ENCODE data around the gene TMEM25. TPM values are rescaled to one million over a fixed set of nuclear protein-coding genes. Genes with fewer than 3 reads are reported as not detected.
"Not testable (repeated sequence)": the region's sequence is repeated elsewhere in the genome, so short reads cannot be mapped to it uniquely, and the experiment has no call there.

The TMEM25 gene
- total RNA-seq: 18.3 TPM
- long read RNA-seq, transcript TMEM25-201 (9 exons, 2,409 nt): major isoform, 10 of 29 reads
- long read RNA-seq, partial matches to known transcripts: 4 of 29 reads
- long read RNA-seq, other reads (novel, unspliced or antisense): 14 of 29 reads

DNA sequence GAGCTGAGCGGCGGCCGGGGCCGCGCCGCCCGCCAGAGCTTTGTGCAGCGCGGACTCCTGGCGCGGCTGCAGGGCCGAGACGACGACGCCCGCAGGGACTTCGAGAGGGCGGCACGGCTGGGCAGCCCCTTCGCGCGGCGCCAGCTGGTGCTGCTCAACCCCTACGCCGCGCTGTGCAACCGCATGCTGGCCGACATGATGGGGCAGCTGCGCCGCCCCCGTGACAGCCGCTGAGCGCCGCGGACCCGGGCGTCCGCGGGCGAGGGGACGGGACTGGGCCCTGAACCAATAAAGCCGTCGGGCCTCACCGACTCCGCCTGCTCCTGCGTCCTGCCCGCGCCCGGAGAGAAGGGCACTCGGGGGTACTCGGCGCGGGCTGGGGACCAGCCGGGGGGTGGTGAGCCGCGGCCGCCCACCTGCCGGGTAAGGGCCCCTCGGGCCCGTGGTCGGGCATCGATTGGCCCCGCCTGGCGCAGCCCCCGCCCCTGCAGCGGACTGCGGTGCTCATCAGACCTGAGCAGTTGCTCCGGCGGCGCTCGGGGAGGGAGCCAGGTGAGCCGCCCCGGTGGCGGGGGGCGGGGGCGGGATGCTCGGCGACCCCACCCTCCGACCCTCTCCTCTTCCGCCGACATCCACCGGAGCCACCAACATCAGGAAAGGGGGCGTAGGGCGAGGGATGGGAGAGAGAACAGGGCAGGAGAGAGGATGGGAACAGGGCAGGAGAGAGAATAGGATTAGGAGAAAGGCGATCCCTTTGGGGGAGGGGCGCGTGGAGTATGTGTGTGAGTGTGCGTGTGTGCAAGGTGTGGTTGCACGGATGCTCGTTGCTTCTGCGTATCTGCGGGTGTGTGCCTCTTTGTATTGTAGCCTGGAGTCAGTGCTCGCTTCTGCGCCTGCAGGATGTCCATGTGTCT, at the start of gene TMEM25:
Gene TMEM25 (plus strand): TSS at position 510 of the 914 bp plus-strand sequence. CDS start 610 bp downstream, outside the sequence.
- peak within 1 kb of the TSS; percentile 93 for H3K4me3 ChIP-seq
- TF ChIP-seq, protein P1, sequence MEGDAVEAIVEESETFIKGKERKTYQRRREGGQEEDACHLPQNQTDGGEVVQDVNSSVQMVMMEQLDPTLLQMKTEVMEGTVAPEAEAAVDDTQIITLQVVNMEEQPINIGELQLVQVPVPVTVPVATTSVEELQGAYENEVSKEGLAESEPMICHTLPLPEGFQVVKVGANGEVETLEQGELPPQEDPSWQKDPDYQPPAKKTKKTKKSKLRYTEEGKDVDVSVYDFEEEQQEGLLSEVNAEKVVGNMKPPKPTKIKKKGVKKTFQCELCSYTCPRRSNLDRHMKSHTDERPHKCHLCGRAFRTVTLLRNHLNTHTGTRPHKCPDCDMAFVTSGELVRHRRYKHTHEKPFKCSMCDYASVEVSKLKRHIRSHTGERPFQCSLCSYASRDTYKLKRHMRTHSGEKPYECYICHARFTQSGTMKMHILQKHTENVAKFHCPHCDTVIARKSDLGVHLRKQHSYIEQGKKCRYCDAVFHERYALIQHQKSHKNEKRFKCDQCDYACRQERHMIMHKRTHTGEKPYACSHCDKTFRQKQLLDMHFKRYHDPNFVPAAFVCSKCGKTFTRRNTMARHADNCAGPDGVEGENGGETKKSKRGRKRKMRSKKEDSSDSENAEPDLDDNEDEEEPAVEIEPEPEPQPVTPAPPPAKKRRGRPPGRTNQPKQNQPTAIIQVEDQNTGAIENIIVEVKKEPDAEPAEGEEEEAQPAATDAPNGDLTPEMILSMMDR (IDR thresholded peaks at IDR 0.05): no peak
- H3K27me3 ChIP-seq (ENCODE audit: low read depth): no peaks in the 10 kb centered on the region
- peak; percentile 89 to 93 for ATAC-seq
- H3K36me3 ChIP-seq: no peaks in the 10 kb centered on the region
- no peaks in the 10 kb centered on the region for H3K9me3 ChIP-seq
- intact Hi-C loops (cut with DNase I): no loop called here
- H3K4me1 ChIP-seq: peaks cover 27% of the 10 kb centered on the region
- H3K27ac ChIP-seq: peak within 1 kb of the TSS; percentile 78
- DNase-seq: peak; percentile 75

DNA sequence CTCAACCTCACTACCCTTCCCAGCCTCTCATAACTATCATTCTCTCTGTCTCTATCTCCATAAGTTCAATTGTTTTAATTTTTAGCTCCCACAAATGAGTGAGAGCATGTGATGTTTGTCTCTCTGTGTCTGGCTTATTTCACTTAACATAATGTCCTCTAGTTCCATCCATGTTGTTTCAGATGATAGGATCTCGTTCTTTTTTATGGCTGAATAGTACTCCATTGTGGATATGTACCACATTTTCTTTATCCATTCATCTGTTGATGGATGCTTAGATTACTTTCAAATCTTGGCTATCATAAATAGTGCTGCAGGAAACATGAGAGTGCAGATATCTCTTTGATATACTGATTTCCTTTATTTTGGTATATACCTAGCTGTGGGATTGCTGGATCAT, 49.8 kb upstream of the TMEM25 start:
- peaks cover 100% of the 10 kb centered on the region for H3K36me3 ChIP-seq
- H3K27ac ChIP-seq; ATAC-seq; DNase-seq; H3K9me3 ChIP-seq; H3K4me3 ChIP-seq; intact Hi-C loops (cut with DNase I); H3K27me3 ChIP-seq (ENCODE audit: low read depth); H3K4me1 ChIP-seq: not testable (repeated sequence)

- H3K36me3 ChIP-seq: peaks cover 96% of the 10 kb centered on the region
- TF ChIP-seq, protein P1 (IDR thresholded peaks at IDR 0.05): no peak
- ATAC-seq (no peak), DNase-seq (no peak)
- no peaks in the 10 kb centered on the region for H3K4me1 ChIP-seq
- no peak overlapping the region for H3K27ac ChIP-seq
- intact Hi-C loops (cut with DNase I): no loop called here
- no peaks in the 10 kb centered on the region for H3K27me3 ChIP-seq (ENCODE audit: low read depth)
- H3K9me3 ChIP-seq: no peaks in the 10 kb centered on the region
- no peak overlapping the region for H3K4me3 ChIP-seq
Observed at GRCh38 chr11:118484405-118484804, 46.6 kb upstream of the TMEM25 start.

DNA sequence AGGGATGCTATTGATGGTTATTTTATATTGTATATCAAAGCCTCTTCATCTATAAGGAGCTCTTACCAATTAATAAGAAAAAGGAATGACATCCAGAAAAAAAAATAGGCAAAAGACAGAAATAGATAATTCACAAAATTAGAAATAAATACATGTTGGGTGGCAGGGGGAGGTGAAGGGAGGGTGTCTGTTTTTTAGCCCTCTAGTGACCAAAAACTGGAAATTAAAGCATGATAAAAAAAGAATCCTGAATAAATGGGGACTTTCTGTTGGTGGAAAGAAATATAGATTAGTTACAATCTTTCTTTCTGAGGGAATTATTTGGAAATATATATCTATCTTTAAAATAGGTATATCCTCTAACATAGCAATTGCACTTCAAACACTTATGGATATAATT, 45.7 kb upstream of the TMEM25 start:
- peaks cover 96% of the 10 kb centered on the region for H3K36me3 ChIP-seq

GRCh38 chr11:118488480-118489109, 42.4 kb upstream of the TMEM25 start:
- intact Hi-C loops (cut with DNase I): no loop called here
- H3K27me3 ChIP-seq (ENCODE audit: low read depth): no peaks in the 10 kb centered on the region
- H3K4me1 ChIP-seq: no peaks in the 10 kb centered on the region
- ATAC-seq (peak; percentile 70 to 72), DNase-seq (peak; percentile 53)
- H3K9me3 ChIP-seq: no peaks in the 10 kb centered on the region
- peaks cover 96% of the 10 kb centered on the region for H3K36me3 ChIP-seq
- TF ChIP-seq, protein P1 (IDR thresholded peaks at IDR 0.05): peak; percentile 81
- no peak overlapping the region for H3K4me3 ChIP-seq
- no peak overlapping the region for H3K27ac ChIP-seq

More for the DNA sequence above, 45.7 kb upstream of the TMEM25 start:
- ATAC-seq (no peak), DNase-seq (no peak)
- Histone ChIP-seq H3K27ac (no peak overlapping the region), H3K9me3 (no peaks in the 10 kb centered on the region), H3K27me3 (ENCODE audit: low read depth) (no peaks in the 10 kb centered on the region), H3K4me3 (no peak overlapping the region), H3K4me1 (no peaks in the 10 kb centered on the region)
- intact Hi-C loops (cut with DNase I): no loop called here
- TF ChIP-seq, protein P1 (IDR thresholded peaks at IDR 0.05): no peak

Measured in lower lobe of right lung (tissue), 2 donors.